ENCODE data around the gene SLC38A10. TPM values are rescaled to one million over a fixed set of nuclear protein-coding genes. Genes with fewer than 3 reads are reported as not detected.

The SLC38A10 gene
- total RNA-seq, 1 experiment from 2014 or later: 43.8 TPM

- H3K27me3 Mint-ChIP-seq (ENCODE audit: low read depth): peaks cover 13% of the 10 kb centered on the region
- no peaks in the 10 kb centered on the region for H3K9me3 ChIP-seq (ENCODE audit: control insufficient read depth, low read depth, low read length)
- H3K23me2 ChIP-seq (ENCODE audit: insufficient read length, low read depth, low read length, poor library complexity, severe bottlenecking): peaks cover 14% of the 10 kb centered on the region
- peaks cover 4 to 22% (median 18%) of the 10 kb centered on the region in 3 experiments for H3K36me3 Mint-ChIP-seq (ENCODE audit: insufficient read depth in 1 of 3, low read depth in 3 of 3)
- DNase-seq: no peak
- peaks cover 6% of the 10 kb centered on the region for H3K79me1 ChIP-seq (ENCODE audit: insufficient read depth, low read depth, low read length, poor library complexity, severe bottlenecking)
- no peak overlapping the region for H4K91ac ChIP-seq (ENCODE audit: insufficient read length, low read depth, low read length)
- H2BK5ac ChIP-seq (ENCODE audit: insufficient read length, low read length): no peak overlapping the region
- no peak overlapping the region for H2BK120ac ChIP-seq (ENCODE audit: low read depth, low read length, poor library complexity, severe bottlenecking)
- H3K9ac ChIP-seq (ENCODE audit: extremely low read depth, insufficient read length, low read length): no peak overlapping the region
- H3K27ac Mint-ChIP-seq: no peak overlapping the region
- H3K79me2 ChIP-seq (ENCODE audit: insufficient read depth, low read length): no peaks in the 10 kb centered on the region
- H3K27ac ChIP-seq (ENCODE audit: insufficient read length, low read depth, low read length): no peak overlapping the region
- H2AFZ ChIP-seq (ENCODE audit: low read length): no peak overlapping the region
- no peaks in the 10 kb centered on the region for H3K9me3 Mint-ChIP-seq
- H3T11ph ChIP-seq (ENCODE audit: low read length): no peak overlapping the region
- no peak overlapping the region for H3K18ac ChIP-seq (ENCODE audit: insufficient read length, low read depth, low read length)
- H4K20me1 ChIP-seq (ENCODE audit: control insufficient read depth, insufficient read depth, insufficient read length): no peaks in the 10 kb centered on the region
- H4K5ac ChIP-seq (ENCODE audit: insufficient read length, low read depth, low read length): no peak overlapping the region
- no peak overlapping the region for H3K56ac ChIP-seq (ENCODE audit: insufficient read length, low read depth, low read length)
- WGBS (ENCODE audit: extremely low coverage, insufficient read length, low lambda C conversion rate): no CpG with 5 or more reads among the region's 24 CpGs
- no peaks in the 10 kb centered on the region; the same call in 1 of the 2 replicates for H3K4me1 ChIP-seq (ENCODE audit: insufficient read depth, low read length)
- no peak overlapping the region for H2AK5ac ChIP-seq (ENCODE audit: insufficient read length, low read length)
- peaks cover 15% of the 10 kb centered on the region in 2 experiments for H3K4me1 Mint-ChIP-seq
- H3K23ac ChIP-seq (ENCODE audit: insufficient read length, low read depth, low read length): no peak overlapping the region
- TF ChIP-seq CTCF (conservative IDR thresholded peaks at IDR 0.05): no peak
- no peak overlapping the region for H3K4me3 Mint-ChIP-seq
- H3K14ac ChIP-seq (ENCODE audit: insufficient read depth, low read length): no peak overlapping the region
- no peak overlapping the region for H4K8ac ChIP-seq (replicated peaks; ENCODE audit: insufficient read length, low read depth, low read length)
- no peak overlapping the region for H3K4ac ChIP-seq (ENCODE audit: low read depth, low read length)
- no peak overlapping the region for H2BK12ac ChIP-seq (ENCODE audit: insufficient read length, low read depth, low read length)
- H2BK20ac ChIP-seq (ENCODE audit: low read depth, low read length, poor library complexity, severe bottlenecking): no peak overlapping the region
- no peak overlapping the region for H3K4me2 ChIP-seq (ENCODE audit: insufficient read depth, insufficient read length, low read length)
- no peak overlapping the region for H2BK15ac ChIP-seq (ENCODE audit: low read depth, low read length)
- H3K27me3 ChIP-seq (ENCODE audit: insufficient read depth, low read length): no peaks in the 10 kb centered on the region
Observed at GRCh38 chr17:81219476-81220180, 75.5 kb downstream of the SLC38A10 start.

All from H9 (cell line).